Upper lobe of left lung (tissue), 6 donors: ENCODE data around the gene SUPT3H. TPM values are rescaled to one million over a fixed set of nuclear protein-coding genes. Genes with fewer than 3 reads are reported as not detected.
"Not testable (repeated sequence)": the region's sequence is repeated elsewhere in the genome, so short reads cannot be mapped to it uniquely, and the experiment has no call there.

ENCODE experiments used
- ATAC-seq, 2 donors: fragments of 200-7000 bp; cut with Tn5 transposase; one replicate each; pipeline ENCODE4 v1.9.1; 2022; ENCODE audit warnings: mild to moderate bottlenecking in 2 of 2, moderate library complexity in 2 of 2; ENCODE audit not compliant: low FRiP score in 2 of 2
- DNase-seq, 2 donors: peaks; one replicate each; pipeline ENCODE4 v3.0.0-alpha.2; 2019 to 2020
- H3K27ac ChIP-seq, 4 donors: fragments of 200-600 bp; sonication (generic); one replicate each; pipeline ENCODE4 v1.5.1; 2016 to 2019
- H3K27me3 ChIP-seq, 4 donors: fragments of 200-600 bp; sonication (generic); one replicate each; pipeline ENCODE4 v1.5.1; 2017 to 2019
- H3K36me3 ChIP-seq, 4 donors: fragments of 200-600 bp; sonication (generic); one replicate each; pipeline ENCODE4 v1.5.1; 2016 to 2019
- H3K4me1 ChIP-seq, 4 donors: fragments of 200-600 bp; sonication (generic); one replicate each; pipeline ENCODE4 v1.5.1; 2018 to 2019
- H3K4me3 ChIP-seq, 4 donors: fragments of 200-600 bp; sonication (generic); one replicate each; pipeline ENCODE4 v1.5.1; 2017 to 2019; ENCODE audit warnings: mild to moderate bottlenecking in 2 of 4, moderate library complexity in 1 of 4
- H3K9me3 ChIP-seq, 4 donors: fragments of 200-600 bp; sonication (generic); one replicate each; pipeline ENCODE4 v1.5.1; 2018 to 2019
- CTCF ChIP-seq, 6 experiments: fragments of 450-650 bp in 4 of 6; fragments of 200-600 bp in 2 of 6; sonication (generic) in 2 of 6; IDR thresholded peaks; one replicate each; pipeline ENCODE4 v1.5.1; 2016 to 2019; ENCODE audit warnings: antibody characterized with exemption in 6 of 6
- EP300 ChIP-seq, 4 donors: sonication (generic); formaldehyde crosslinking; IDR thresholded peaks; one replicate each; pipeline ENCODE4 v1.5.1; 2017; ENCODE audit warnings: antibody characterized with exemption in 4 of 4, control low read depth in 2 of 4
- POLR2A ChIP-seq, 4 donors: fragments of 450-650 bp; IDR thresholded peaks; one replicate each; pipeline ENCODE4 v1.5.1; 2016 to 2017; ENCODE audit warnings: antibody characterized with exemption in 4 of 4, mild to moderate bottlenecking in 2 of 4
- POLR2AphosphoS5 ChIP-seq, 2 donors: sonication (generic); formaldehyde crosslinking; IDR thresholded peaks; one replicate each; pipeline ENCODE4 v1.5.1; 2017; ENCODE audit warnings: antibody characterized with exemption in 2 of 2
- WGBS, 2 donors: methylation state at CpG; one replicate each; pipeline ENCODE4 v1.1.5; 2017 to 2018; 5-methylcytosine and 5-hydroxymethylcytosine counted together
- total RNA-seq, 6 donors: library from RNA; depleted of rRNA in 4 of 6; stranded (reverse); fragments of >200 nt in 4 of 6; gene quantifications; one replicate each; pipeline versions ENCODE4 v1.1.0 to v1.2.1, GENCODE V29; 2016 to 2021
- donor health status: DM: no; HTN: no; CAD: no; lungs with moderate emphysema.
- donor health status: DM: no; HTN: yes; CAD: no; lungs with severe emphysema.

SUPT3H gene
- total RNA-seq, 6 donors from 2014 or later, result 6.4 to 45.1 (median 8.9) TPM

GRCh38 chr6:45154679-45155078, 223.1 kb downstream of the SUPT3H start:
- ATAC-seq (no peak), DNase-seq (no peak)
- H3K9me3 ChIP-seq, result no peaks in the 10 kb centered on the region
- no peaks in the 10 kb centered on the region for H3K4me1 ChIP-seq
- no peak overlapping the region for H3K4me3 ChIP-seq
- 76 to 83% methylated on average over 3 of the region's 3 CpGs for WGBS, 2 donors
- H3K27ac ChIP-seq, result no peak overlapping the region
- no peaks in the 10 kb centered on the region for H3K36me3 ChIP-seq
- no peaks in the 10 kb centered on the region for H3K27me3 ChIP-seq
- TF ChIP-seq EP300 (IDR thresholded peaks at IDR 0.05) (no peak), POLR2AphosphoS5 (IDR thresholded peaks at IDR 0.05) (no peak), POLR2A (IDR thresholded peaks at IDR 0.05) (no peak), CTCF (IDR thresholded peaks at IDR 0.05) (no peak)

DNA sequence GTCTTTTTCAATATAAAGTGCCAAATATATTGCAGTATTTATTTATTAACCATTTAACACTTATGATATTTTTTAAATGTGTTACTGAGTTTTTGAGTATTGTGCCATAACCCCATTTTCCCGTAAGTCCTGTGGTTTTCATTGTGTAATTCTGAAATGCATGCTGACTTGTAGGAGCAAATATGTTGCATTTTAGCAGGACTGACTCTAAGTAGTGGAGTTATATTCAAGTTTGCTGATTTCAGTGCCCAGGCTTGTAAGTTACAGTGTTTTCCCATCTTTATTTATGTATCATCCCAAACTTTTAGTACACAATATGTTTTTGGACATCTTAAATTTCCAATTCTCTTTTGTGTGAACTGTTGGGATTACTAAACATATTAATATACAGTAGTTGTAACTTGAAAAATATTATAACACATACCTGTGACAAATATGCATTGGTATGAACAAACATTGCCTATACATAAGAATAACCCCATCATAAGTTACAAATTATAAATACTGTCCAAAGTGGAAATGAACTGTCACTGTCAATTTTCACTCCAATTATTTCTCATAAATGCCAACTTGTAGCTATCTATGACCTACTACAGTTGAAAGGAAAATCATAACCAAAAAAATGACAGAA, 228.9 kb downstream of the SUPT3H start:
- Histone ChIP-seq H3K4me3 (no peak overlapping the region), H3K4me1 (no peaks in the 10 kb centered on the region), H3K36me3 (no peaks in the 10 kb centered on the region), H3K27me3 (no peaks in the 10 kb centered on the region), H3K27ac (no peak overlapping the region), H3K9me3 (peaks cover 0 to 13% (median 3%) of the 10 kb centered on the region in 4 donors)
- no peak for ATAC-seq
- 63 to 80% methylated on average over 1 of the region's 1 CpG for WGBS, 2 donors
- no peak for DNase-seq
- TF ChIP-seq POLR2AphosphoS5 (IDR thresholded peaks at IDR 0.05) (no peak), EP300 (IDR thresholded peaks at IDR 0.05) (no peak)

GRCh38 chr6:45148278-45148677, 229.5 kb downstream of the SUPT3H start:
- Histone ChIP-seq H3K27ac (no peak overlapping the region), H3K36me3 (no peaks in the 10 kb centered on the region), H3K27me3 (no peaks in the 10 kb centered on the region), H3K9me3 (peaks cover 0 to 13% (median 3%) of the 10 kb centered on the region in 4 donors), H3K4me3 (no peak overlapping the region), H3K4me1 (no peaks in the 10 kb centered on the region)
- no peak for ATAC-seq
- no peak for DNase-seq
- WGBS, 2 donors, result 96 to 100% methylated on average over 1 of the region's 1 CpG
- no peak for TF ChIP-seq POLR2AphosphoS5 (IDR thresholded peaks at IDR 0.05)
- TF ChIP-seq POLR2A (IDR thresholded peaks at IDR 0.05), result no peak
- no peak for TF ChIP-seq EP300 (IDR thresholded peaks at IDR 0.05)
- TF ChIP-seq CTCF (IDR thresholded peaks at IDR 0.05), result no peak

DNA sequence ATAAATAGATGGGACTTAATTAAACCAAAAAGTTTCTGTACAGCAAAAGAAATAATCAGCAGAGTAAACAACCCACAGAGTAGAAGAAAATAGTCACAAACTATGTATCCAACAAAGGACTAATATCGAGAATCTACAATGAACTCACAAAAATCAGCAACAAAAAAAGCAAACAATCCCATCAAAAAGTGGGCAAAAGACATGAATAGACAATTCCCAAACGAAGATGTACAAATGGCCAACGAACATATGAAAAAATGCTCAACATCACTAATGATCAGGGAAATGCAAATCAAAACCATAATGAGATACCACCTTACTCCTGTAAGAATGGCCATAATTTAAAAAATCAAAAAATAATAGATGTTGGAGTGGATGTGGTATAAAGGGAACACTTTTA, 232.1 kb downstream of the SUPT3H start:
- ATAC-seq, H3K27me3 ChIP-seq, H3K36me3 ChIP-seq, H3K4me3 ChIP-seq, H3K27ac ChIP-seq, H3K4me1 ChIP-seq, DNase-seq: not testable (repeated sequence)
- peaks cover 0 to 16% (median 5%) of the 10 kb centered on the region in 4 donors for H3K9me3 ChIP-seq
- WGBS, 2 donors, result 91 to 97% methylated on average over 3 of the region's 3 CpGs

DNA sequence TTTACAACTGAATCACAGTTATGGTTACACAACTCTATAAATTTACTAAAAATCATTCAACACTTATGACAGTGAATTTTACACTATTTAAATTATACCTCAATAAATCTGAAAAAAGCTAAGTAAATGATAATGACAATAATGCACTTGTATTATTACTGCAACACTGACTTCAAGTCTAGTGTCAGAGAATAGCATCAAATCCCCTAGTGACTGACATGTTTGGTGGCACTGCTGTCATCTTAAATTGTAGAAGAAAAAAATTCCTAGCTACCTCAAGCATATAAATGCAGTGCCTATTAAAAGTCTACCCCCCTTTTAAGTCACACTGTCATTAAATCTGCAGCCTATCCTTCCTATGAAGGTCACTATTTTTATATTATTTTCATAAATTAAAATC, 239.0 kb downstream of the SUPT3H start:
- DNase-seq (no peak), ATAC-seq (no peak)
- H3K4me1 ChIP-seq, result no peaks in the 10 kb centered on the region
- H3K27me3 ChIP-seq, result no peaks in the 10 kb centered on the region
- H3K4me3 ChIP-seq, result no peak overlapping the region
- no peak overlapping the region for H3K27ac ChIP-seq
- no peak for TF ChIP-seq POLR2AphosphoS5 (IDR thresholded peaks at IDR 0.05)
- no peak for TF ChIP-seq CTCF (IDR thresholded peaks at IDR 0.05)
- TF ChIP-seq EP300 (IDR thresholded peaks at IDR 0.05), result no peak
- TF ChIP-seq POLR2A (IDR thresholded peaks at IDR 0.05), result no peak
- H3K9me3 ChIP-seq, result peaks cover 4 to 12% (median 7%) of the 10 kb centered on the region in 4 donors
- H3K36me3 ChIP-seq, result no peaks in the 10 kb centered on the region

GRCh38 chr6:45136495-45136894, 241.2 kb downstream of the SUPT3H start:
- H3K27ac ChIP-seq, result no peak overlapping the region
- ATAC-seq, result no peak
- no peaks in the 10 kb centered on the region for H3K36me3 ChIP-seq
- no peak for DNase-seq
- H3K4me3 ChIP-seq, result no peak overlapping the region
- no peaks in the 10 kb centered on the region for H3K4me1 ChIP-seq
- TF ChIP-seq CTCF (IDR thresholded peaks at IDR 0.05) (no peak), POLR2AphosphoS5 (IDR thresholded peaks at IDR 0.05) (no peak)
- H3K27me3 ChIP-seq, result no peaks in the 10 kb centered on the region
- H3K9me3 ChIP-seq, result peaks cover 0 to 11% (median 7%) of the 10 kb centered on the region in 4 donors
